GM23248 (cell line): Measurements from ENCODE around the gene MINDY3.

Source experiments
- EZH2 ChIP-seq: fragments of 200-600 bp; sonication (generic); IDR thresholded peaks from 2 replicates; pipeline ENCODE4 v1.6.1; 2018; ENCODE audit warnings: antibody characterized with exemption, mild to moderate bottlenecking; ENCODE audit not compliant: insufficient read depth, poor library complexity, severe bottlenecking
- EZH2phosphoT487 ChIP-seq: fragments of 200-600 bp; sonication (generic); IDR thresholded peaks from 2 replicates; pipeline ENCODE4 v1.6.1; 2018; ENCODE audit warnings: antibody characterized with exemption, moderate library complexity, mild to moderate bottlenecking, low read depth; ENCODE audit not compliant: insufficient read depth

GRCh38 chr10:15849316-15849715, 11.0 kb downstream of the MINDY3 start:
- TF ChIP-seq EZH2phosphoT487 (no peak), EZH2 (no peak)
